ENCODE measurements around the gene NEO1. TPM values are rescaled to one million over a fixed set of nuclear protein-coding genes. Genes with fewer than 3 reads are reported as not detected.

The NEO1 gene
- total RNA-seq, 1 experiment from 2014 or later, result 41.8 TPM

DNA sequence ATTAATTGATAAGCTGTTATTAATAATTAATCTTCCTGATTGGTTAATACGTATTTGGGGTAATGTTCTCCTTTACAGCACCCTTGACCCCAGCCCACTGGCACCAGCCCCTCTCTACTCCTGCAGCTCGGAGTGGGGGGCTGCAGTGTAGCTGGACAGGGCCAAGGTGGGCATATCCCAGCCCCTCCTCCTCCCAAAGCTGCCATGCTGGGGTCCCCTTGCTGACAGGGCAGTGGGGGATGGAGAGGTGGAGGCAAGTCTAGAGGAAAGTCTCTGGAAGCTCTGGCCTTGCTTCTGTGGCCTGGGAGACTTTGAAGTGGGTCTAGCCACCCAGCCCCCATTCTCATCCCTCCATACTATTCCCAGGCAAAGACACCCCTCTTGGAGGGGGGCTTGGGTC, 280.7 kb downstream of the NEO1 start:
- Histone ChIP-seq H3K9ac (ENCODE audit: extremely low read depth, insufficient read length, low read length) (no peak overlapping the region), H3K18ac (ENCODE audit: insufficient read length, low read depth, low read length) (no peak overlapping the region), H3K9me3 (ENCODE audit: control insufficient read depth, low read depth, low read length) (no peaks in the 10 kb centered on the region), H2BK5ac (ENCODE audit: insufficient read length, low read length) (no peak overlapping the region), H2AFZ (ENCODE audit: low read length) (no peak overlapping the region), H3K79me2 (ENCODE audit: insufficient read depth, low read length) (no peaks in the 10 kb centered on the region), H3T11ph (ENCODE audit: low read length) (no peak overlapping the region), H3K27ac (ENCODE audit: insufficient read length, low read depth, low read length) (no peak overlapping the region), H3K4ac (ENCODE audit: low read depth, low read length) (no peak overlapping the region), H2AK5ac (ENCODE audit: insufficient read length, low read length) (no peak overlapping the region), H3K23me2 (ENCODE audit: insufficient read length, low read depth, low read length, poor library complexity, severe bottlenecking) (no peaks in the 10 kb centered on the region), H3K14ac (ENCODE audit: insufficient read depth, low read length) (no peak overlapping the region), H3K27me3 (ENCODE audit: insufficient read depth, low read length) (no peaks in the 10 kb centered on the region), H2BK20ac (ENCODE audit: low read depth, low read length, poor library complexity, severe bottlenecking) (no peak overlapping the region), H2BK120ac (ENCODE audit: low read depth, low read length, poor library complexity, severe bottlenecking) (no peak overlapping the region), H3K23ac (ENCODE audit: insufficient read length, low read depth, low read length) (no peak overlapping the region), H3K4me1 (ENCODE audit: insufficient read depth, low read length) (no peaks in the 10 kb centered on the region), H2BK12ac (ENCODE audit: insufficient read length, low read depth, low read length) (no peak overlapping the region), H4K91ac (ENCODE audit: insufficient read length, low read depth, low read length) (no peak overlapping the region), H4K8ac (replicated peaks; ENCODE audit: insufficient read length, low read depth, low read length) (no peak overlapping the region), H2BK15ac (ENCODE audit: low read depth, low read length) (no peak overlapping the region), H3K79me1 (ENCODE audit: insufficient read depth, low read depth, low read length, poor library complexity, severe bottlenecking) (no peaks in the 10 kb centered on the region), H3K4me2 (ENCODE audit: insufficient read depth, insufficient read length, low read length) (no peak overlapping the region), H4K20me1 (ENCODE audit: control insufficient read depth, insufficient read depth, insufficient read length) (no peaks in the 10 kb centered on the region), H3K56ac (ENCODE audit: insufficient read length, low read depth, low read length) (no peak overlapping the region), H4K5ac (ENCODE audit: insufficient read length, low read depth, low read length) (no peak overlapping the region)
- Mint-ChIP-seq H3K36me3 (ENCODE audit: insufficient read depth in 1 of 3, low read depth in 3 of 3) (peaks cover 13 to 21% (median 15%) of the 10 kb centered on the region in 3 experiments), H3K27me3 (ENCODE audit: low read depth) (no peaks in the 10 kb centered on the region), H3K27ac (no peak overlapping the region), H3K4me3 (no peak overlapping the region), H3K4me1 (peaks cover 8 to 10% of the 10 kb centered on the region in 2 experiments; a peak in 3 of 4 replicates), H3K9me3 (no peaks in the 10 kb centered on the region; a peak in 1 of 5 replicates)
- DNase-seq, result no peak
- TF ChIP-seq, protein P1, sequence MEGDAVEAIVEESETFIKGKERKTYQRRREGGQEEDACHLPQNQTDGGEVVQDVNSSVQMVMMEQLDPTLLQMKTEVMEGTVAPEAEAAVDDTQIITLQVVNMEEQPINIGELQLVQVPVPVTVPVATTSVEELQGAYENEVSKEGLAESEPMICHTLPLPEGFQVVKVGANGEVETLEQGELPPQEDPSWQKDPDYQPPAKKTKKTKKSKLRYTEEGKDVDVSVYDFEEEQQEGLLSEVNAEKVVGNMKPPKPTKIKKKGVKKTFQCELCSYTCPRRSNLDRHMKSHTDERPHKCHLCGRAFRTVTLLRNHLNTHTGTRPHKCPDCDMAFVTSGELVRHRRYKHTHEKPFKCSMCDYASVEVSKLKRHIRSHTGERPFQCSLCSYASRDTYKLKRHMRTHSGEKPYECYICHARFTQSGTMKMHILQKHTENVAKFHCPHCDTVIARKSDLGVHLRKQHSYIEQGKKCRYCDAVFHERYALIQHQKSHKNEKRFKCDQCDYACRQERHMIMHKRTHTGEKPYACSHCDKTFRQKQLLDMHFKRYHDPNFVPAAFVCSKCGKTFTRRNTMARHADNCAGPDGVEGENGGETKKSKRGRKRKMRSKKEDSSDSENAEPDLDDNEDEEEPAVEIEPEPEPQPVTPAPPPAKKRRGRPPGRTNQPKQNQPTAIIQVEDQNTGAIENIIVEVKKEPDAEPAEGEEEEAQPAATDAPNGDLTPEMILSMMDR (conservative IDR thresholded peaks at IDR 0.05), result no peak
- no CpG with 5 or more reads among the region's 2 CpGs for WGBS (ENCODE audit: extremely low coverage, insufficient read length, low lambda C conversion rate)

Data from H9 (cell line).